Esophagus muscularis mucosa (tissue), 4 donors: Measurements from ENCODE around the gene ELP4. TPM values are rescaled to one million over a fixed set of nuclear protein-coding genes. Genes with fewer than 3 reads are reported as not detected.

Source experiments
- DNase-seq: peaks from one replicate; pipeline ENCODE4 v3.0.0-alpha.2; 2017; ENCODE audit errors: extremely low spot score
- H3K27ac ChIP-seq, 4 donors: fragments of 200-600 bp; sonication (generic); replicated peaks in 1 of 4; 1 replicate in 3 of 4; 2 replicates in 1 of 4; pipeline ENCODE4 v1.5.1; 2016 to 2019; ENCODE audit warnings: mild to moderate bottlenecking in 1 of 4
- H3K27me3 ChIP-seq, 4 donors: fragments of 200-600 bp; sonication (generic); one replicate each; pipeline versions ENCODE4 v1.5.1 to v1.6.0; 2016 to 2019
- H3K36me3 ChIP-seq, 4 donors: fragments of 200-600 bp; sonication (generic); one replicate each; pipeline ENCODE4 v1.5.1; 2016 to 2019
- H3K4me1 ChIP-seq, 4 donors: fragments of 200-600 bp; sonication (generic); one replicate each; pipeline ENCODE4 v1.5.1; 2016 to 2019
- H3K4me3 ChIP-seq, 4 donors: fragments of 200-600 bp; sonication (generic); 1 replicate in 2 of 4; 2 replicates in 2 of 4; pipeline ENCODE4 v1.5.1; 2016 to 2019; ENCODE audit warnings: mild to moderate bottlenecking in 4 of 4, moderate library complexity in 1 of 4
- H3K9me3 ChIP-seq, 4 donors: fragments of 200-600 bp; sonication (generic); 1 replicate in 3 of 4; 2 replicates in 1 of 4; pipeline ENCODE4 v1.5.1; 2016 to 2019
- CTCF ChIP-seq, 3 experiments: fragments of 200-600 bp in 2 of 3; fragments of 450-650 bp in 1 of 3; sonication (generic) in 2 of 3; IDR thresholded peaks; one replicate each; pipeline ENCODE4 v1.5.1; 2017 to 2019; ENCODE audit warnings: antibody characterized with exemption in 3 of 3, mild to moderate bottlenecking in 2 of 3, moderate library complexity in 1 of 3
- EP300 ChIP-seq: sonication (generic); formaldehyde crosslinking; IDR thresholded peaks from one replicate; pipeline ENCODE4 v1.6.1; 2017; ENCODE audit warnings: antibody characterized with exemption
- POLR2A ChIP-seq: fragments of 450-650 bp; IDR thresholded peaks from one replicate; pipeline ENCODE4 v1.6.1; 2017; ENCODE audit warnings: antibody characterized with exemption, moderate library complexity, mild to moderate bottlenecking, low read depth
- POLR2AphosphoS5 ChIP-seq, 2 donors: sonication (generic); formaldehyde crosslinking; IDR thresholded peaks; one replicate each; pipeline ENCODE4 v1.6.1; 2017; ENCODE audit warnings: antibody characterized with exemption in 2 of 2
- WGBS: methylation state at CpG from one replicate; pipeline ENCODE4 v1.1.5; 2018; 5-methylcytosine and 5-hydroxymethylcytosine counted together
- intact Hi-C: fragments of 100-400 bp; cut with DNase I; formaldehyde crosslinking; loops from one replicate; pipeline ENCODE4 v1.15.1; 2023
- total RNA-seq, 4 donors: library from RNA; depleted of rRNA; stranded (reverse); fragments of >200 nt; gene quantifications; one replicate each; pipeline versions ENCODE4 v1.1.0 to v1.2.1, GENCODE V29; 2016

ELP4 gene
- total RNA-seq, 4 donors from 2014 or later: 18.1 to 25.5 (median 19.2) TPM

- Histone ChIP-seq H3K27ac (no peak overlapping the region), H3K4me3 (no peak overlapping the region), H3K9me3 (no peaks in the 10 kb centered on the region), H3K36me3 (peaks cover 0 to 4% (median 0%) of the 10 kb centered on the region in 4 donors), H3K27me3 (no peaks in the 10 kb centered on the region), H3K4me1 (no peaks in the 10 kb centered on the region)
- intact Hi-C loops: no loop called here
- no peak for DNase-seq
- TF ChIP-seq CTCF (IDR thresholded peaks at IDR 0.05) (no peak), POLR2AphosphoS5 (IDR thresholded peaks at IDR 0.05) (no peak), POLR2A (no peak), EP300 (no peak)
These were observed 12.1 kb downstream of the ELP4 start for GRCh38 chr11:31521497-31522150.

- no peak overlapping the region for H3K27ac ChIP-seq
- DNase-seq: no peak
- no peaks in the 10 kb centered on the region for H3K9me3 ChIP-seq
- no peaks in the 10 kb centered on the region for H3K27me3 ChIP-seq
- H3K4me3 ChIP-seq: no peak overlapping the region
- WGBS: 90% methylated on average over 2 of the region's 2 CpGs
- intact Hi-C loops: no loop called here
- H3K4me1 ChIP-seq: no peaks in the 10 kb centered on the region
- H3K36me3 ChIP-seq: peaks cover 0 to 2% (median 0%) of the 10 kb centered on the region in 4 donors
- TF ChIP-seq POLR2A (no peak), EP300 (no peak), CTCF (IDR thresholded peaks at IDR 0.05) (no peak), POLR2AphosphoS5 (IDR thresholded peaks at IDR 0.05) (no peak)
These were observed 19.6 kb downstream of the ELP4 start for GRCh38 chr11:31529189-31529588.

GRCh38 chr11:31529701-31530100 is 20.1 kb downstream of the ELP4 start:
- no peak for TF ChIP-seq POLR2A
- no peak for TF ChIP-seq CTCF (IDR thresholded peaks at IDR 0.05)
- TF ChIP-seq EP300: no peak
- no peak for TF ChIP-seq POLR2AphosphoS5 (IDR thresholded peaks at IDR 0.05)
- H3K4me3 ChIP-seq: no peak overlapping the region

GRCh38 chr11:31531293-31531692 is 21.7 kb downstream of the ELP4 start:
- WGBS: 100% methylated on average over 1 of the region's 1 CpG
- DNase-seq: no peak
- intact Hi-C loops: no loop called here
- Histone ChIP-seq H3K36me3 (peaks cover 0 to 2% (median 0%) of the 10 kb centered on the region in 4 donors), H3K27ac (no peak overlapping the region), H3K27me3 (no peaks in the 10 kb centered on the region), H3K9me3 (no peaks in the 10 kb centered on the region), H3K4me3 (no peak overlapping the region), H3K4me1 (no peaks in the 10 kb centered on the region)
- TF ChIP-seq EP300 (no peak), POLR2AphosphoS5 (IDR thresholded peaks at IDR 0.05) (no peak), POLR2A (no peak), CTCF (IDR thresholded peaks at IDR 0.05) (no peak)

More at GRCh38 chr11:31529701-31530100, 20.1 kb downstream of the ELP4 start:
- no peak for DNase-seq
- H3K4me1 ChIP-seq: no peaks in the 10 kb centered on the region
- no peaks in the 10 kb centered on the region for H3K27me3 ChIP-seq
- no peak overlapping the region for H3K27ac ChIP-seq
- H3K9me3 ChIP-seq: no peaks in the 10 kb centered on the region
- intact Hi-C loops: no loop called here
- no peaks in the 10 kb centered on the region for H3K36me3 ChIP-seq

- intact Hi-C loops: no loop called here
- no peak overlapping the region for H3K27ac ChIP-seq
- peaks cover 0 to 5% (median 2%) of the 10 kb centered on the region in 4 donors for H3K36me3 ChIP-seq
- TF ChIP-seq EP300 (no peak), CTCF (IDR thresholded peaks at IDR 0.05) (no peak), POLR2AphosphoS5 (IDR thresholded peaks at IDR 0.05) (no peak), POLR2A (no peak)
- no peaks in the 10 kb centered on the region for H3K9me3 ChIP-seq
- no peaks in the 10 kb centered on the region for H3K27me3 ChIP-seq
- no peak for DNase-seq
- 92% methylated on average over 4 of the region's 4 CpGs for WGBS
- H3K4me1 ChIP-seq: no peaks in the 10 kb centered on the region
- no peak overlapping the region for H3K4me3 ChIP-seq
These were observed 25.9 kb downstream of the ELP4 start for GRCh38 chr11:31535479-31535878.
